Left renal pelvis (tissue), 4 donors: ENCODE data around the gene BCL2L11. TPM values are rescaled to one million over a fixed set of nuclear protein-coding genes. Genes with fewer than 3 reads are reported as not detected.
A peak's percentile ranks its signal among the peaks of the same experiment; 100 is the strongest.
"Not testable (repeated sequence)": the region's sequence is repeated elsewhere in the genome, so short reads cannot be mapped to it uniquely, and the experiment has no call there.

Experiments
- DNase-seq, 4 donors: peaks; one replicate each; pipeline ENCODE4 v3.0.0-alpha.2; 2013; ENCODE audit warnings: low read depth in 4 of 4, low spot score in 3 of 4
- polyA plus RNA-seq, 4 donors: library from polyadenylated mRNA; unstranded; fragments of 120-200 nt; gene quantifications; one replicate each; pipeline ENCODE4 v1.2.1, GENCODE V29; 2013; ENCODE audit not compliant: insufficient read length in 4 of 4

BCL2L11 gene
- polyA plus RNA-seq: 10 to 100 TPM; 14.6 to 21.4 (median 18.5) TPM

GRCh38 chr2:111120253-111121027 is at the start of gene BCL2L11:
Gene BCL2L11, plus strand, starts transcription at chr2:111120914. Its CDS starts 2,832 bp downstream, at chr2:111123746.
- peak; percentile 74 to 86 (median 82) for DNase-seq

- DNase-seq: peak in 2 of 4 donors; percentile 26 to 29
Measured at GRCh38 chr2:111071600-111072171, 49.0 kb upstream of the BCL2L11 start.

GRCh38 chr2:111072220-111072871 is 48.4 kb upstream of the BCL2L11 start:
- no peak for DNase-seq

DNA sequence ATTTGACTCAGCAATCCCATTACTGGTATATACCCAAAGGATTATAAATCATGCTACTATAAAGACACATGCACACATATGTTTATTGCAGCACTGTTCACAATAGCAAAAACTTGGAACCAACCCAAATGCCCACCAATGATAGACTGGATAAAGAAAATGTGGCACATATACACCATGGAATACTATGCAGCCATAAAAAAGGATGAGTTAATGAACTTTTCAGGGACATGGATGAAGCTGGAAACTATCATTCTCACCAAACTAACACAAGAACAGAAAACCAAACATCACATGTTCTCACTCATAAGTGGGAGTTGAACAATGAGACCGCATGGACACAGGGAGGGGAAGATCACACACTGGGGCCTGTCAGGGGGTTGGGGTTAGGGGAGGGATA is 38.1 kb upstream of the BCL2L11 start:
- DNase-seq: not testable (repeated sequence)

DNA sequence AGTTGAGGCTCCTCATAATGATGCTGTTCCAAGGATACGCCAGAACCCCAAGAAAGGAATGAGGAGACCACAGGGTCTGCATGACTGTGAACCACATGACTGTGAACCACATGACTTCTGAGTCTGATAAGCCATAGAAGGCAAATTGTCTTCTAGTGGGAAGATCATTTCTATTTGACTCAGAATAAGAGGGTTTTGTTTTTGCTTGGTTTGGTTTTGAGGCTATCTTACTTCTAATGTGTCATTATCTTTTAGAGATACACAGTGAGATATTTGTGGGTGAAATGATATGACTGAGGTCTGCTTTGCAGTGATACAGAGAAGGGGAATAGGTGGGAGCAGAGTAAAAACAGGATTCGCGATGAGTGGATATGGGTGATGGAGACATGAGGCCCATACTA is 28.9 kb upstream of the BCL2L11 start:
- no peak for DNase-seq

- no peak for DNase-seq
Measured at GRCh38 chr2:111094691-111095090, 26.0 kb upstream of the BCL2L11 start.

- DNase-seq: no peak
Measured at GRCh38 chr2:111095434-111095833, 25.3 kb upstream of the BCL2L11 start.

GRCh38 chr2:111099402-111099801 is 21.3 kb upstream of the BCL2L11 start:
- DNase-seq: no peak

DNA sequence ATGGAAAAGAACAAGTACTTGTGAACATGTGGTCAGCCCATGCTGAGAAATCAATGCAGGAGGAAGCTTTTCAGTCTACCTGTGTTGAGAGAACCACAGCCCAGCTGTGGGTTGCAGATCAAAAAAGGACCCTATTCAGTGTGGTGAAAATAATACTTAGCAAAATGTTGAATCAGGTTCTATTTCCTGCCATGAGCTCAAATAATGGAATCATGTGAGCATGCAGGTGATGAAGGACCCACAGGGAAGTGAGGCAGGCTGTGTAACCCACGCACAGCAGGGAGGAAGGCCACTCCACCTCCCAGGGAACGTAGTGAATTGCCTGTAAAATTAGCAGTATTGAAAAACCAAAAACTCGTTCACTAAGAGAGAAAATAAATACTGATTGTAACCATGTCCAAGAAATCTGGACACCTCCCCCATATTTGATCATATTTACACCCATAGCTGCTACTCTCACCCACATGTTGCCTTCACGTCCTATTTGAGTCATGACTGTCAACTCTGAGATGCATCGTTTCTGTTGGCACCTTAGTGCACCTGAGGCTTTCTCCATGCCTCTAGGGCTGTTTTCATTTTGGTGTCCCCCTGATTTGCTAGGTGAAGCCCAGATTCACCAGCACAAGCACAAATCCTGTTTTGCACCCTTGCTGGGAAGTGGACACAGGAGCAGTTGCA is 20.5 kb upstream of the BCL2L11 start:
- DNase-seq: no peak

DNA sequence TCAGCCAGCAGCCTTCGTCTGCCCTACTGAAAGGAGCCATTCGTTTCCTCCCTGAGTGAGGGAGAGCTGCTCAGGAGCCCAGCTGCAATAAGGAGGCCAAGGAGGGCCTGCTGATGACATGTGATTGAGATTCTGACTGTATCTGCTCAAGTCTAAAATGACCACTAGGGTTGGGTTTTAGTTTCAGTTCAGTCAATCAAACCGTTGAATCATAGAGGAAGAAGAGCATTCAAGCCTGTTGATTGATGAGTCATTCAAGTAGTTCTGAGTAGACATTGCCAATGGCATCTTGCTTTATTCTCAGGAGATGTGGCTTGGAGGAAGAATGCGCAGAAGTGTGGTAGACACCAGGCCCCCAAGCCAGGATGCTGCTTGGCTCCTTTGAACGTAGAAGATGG is 19.9 kb upstream of the BCL2L11 start:
- DNase-seq: no peak

DNA sequence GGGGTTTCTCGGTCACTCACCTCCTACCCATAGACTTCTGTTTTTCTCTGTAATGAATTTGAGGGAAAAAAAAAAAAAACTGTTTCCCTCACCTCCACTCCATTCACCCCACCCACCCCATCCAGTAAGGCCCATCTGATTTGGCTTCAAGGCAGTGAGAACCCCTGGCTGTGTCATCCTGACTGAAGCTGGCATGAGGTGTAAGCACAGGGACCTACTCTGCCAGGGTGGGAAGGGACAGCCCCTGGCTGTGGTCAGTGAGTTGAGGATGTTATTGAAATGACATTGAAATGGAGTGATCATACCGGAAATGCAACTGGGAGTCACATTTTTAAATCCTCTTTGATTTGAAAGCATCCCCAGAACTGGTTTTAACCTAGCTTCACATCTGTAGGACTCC is 19.1 kb upstream of the BCL2L11 start:
- DNase-seq: no peak

DNA sequence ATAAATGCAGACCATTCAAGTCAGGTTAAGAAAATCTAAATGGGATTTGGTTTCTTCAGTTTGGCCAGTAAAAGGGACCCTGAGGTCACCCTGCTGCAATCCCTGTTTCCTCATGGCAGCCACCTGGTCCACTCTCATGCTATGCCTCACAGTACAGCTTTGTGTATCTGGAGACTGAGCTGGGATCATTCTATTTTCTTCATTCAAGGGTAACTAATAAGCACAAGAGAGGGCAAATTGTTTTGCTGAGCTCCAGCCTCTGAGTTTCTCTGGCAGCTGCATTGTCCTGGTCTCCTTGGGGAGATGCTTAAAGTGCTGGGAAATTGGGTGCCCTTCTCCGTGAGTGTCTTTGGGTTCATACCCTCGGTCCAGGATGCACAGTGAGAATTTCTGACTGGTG is 18.5 kb upstream of the BCL2L11 start:
- no peak for DNase-seq

GRCh38 chr2:111105926-111106325 is 14.8 kb upstream of the BCL2L11 start:
- DNase-seq: no peak

DNA sequence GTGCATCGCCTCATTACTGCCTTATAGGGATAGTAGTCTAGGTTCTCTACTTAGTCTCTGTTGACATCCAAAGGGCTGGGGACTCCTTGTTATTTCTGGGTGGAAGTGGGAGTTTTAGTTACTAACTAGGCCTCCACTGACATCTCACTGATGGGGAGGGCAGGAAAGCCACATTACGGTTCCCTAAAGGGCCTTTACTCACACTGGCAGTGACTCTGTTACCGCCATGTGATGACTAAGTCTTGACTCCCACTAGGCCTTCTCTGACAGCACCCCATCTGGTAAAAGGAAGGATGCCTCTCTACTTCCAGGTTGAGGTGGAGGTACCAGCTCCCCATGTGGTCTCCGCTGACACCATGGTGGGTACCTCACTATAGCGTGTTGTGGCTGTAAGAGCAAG is 14.0 kb upstream of the BCL2L11 start:
- no peak for DNase-seq

- no peak for DNase-seq
Measured at GRCh38 chr2:111108745-111109271, 11.9 kb upstream of the BCL2L11 start.

- DNase-seq: no peak
Measured at GRCh38 chr2:111111101-111111755, 9.5 kb upstream of the BCL2L11 start.

DNA sequence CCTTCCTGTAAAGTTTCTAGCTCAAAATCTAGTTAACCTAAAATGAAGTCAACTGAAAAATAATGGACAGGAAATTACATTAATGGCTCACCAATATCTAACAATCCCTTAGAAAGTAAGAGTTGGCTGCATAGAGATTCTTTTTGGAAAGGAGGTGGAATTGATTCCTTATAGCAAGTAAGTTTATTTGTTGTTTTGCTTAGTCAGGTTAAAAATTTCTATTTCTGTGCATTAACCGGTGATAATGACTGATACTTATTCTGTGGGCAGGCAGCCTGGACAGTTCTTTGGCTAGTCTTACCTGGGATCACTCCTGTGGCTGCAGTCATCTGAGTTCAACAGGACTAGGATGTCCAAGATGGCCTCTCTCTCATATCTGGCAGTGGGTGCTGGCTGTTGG is 6.9 kb upstream of the BCL2L11 start:
- no peak for DNase-seq

DNA sequence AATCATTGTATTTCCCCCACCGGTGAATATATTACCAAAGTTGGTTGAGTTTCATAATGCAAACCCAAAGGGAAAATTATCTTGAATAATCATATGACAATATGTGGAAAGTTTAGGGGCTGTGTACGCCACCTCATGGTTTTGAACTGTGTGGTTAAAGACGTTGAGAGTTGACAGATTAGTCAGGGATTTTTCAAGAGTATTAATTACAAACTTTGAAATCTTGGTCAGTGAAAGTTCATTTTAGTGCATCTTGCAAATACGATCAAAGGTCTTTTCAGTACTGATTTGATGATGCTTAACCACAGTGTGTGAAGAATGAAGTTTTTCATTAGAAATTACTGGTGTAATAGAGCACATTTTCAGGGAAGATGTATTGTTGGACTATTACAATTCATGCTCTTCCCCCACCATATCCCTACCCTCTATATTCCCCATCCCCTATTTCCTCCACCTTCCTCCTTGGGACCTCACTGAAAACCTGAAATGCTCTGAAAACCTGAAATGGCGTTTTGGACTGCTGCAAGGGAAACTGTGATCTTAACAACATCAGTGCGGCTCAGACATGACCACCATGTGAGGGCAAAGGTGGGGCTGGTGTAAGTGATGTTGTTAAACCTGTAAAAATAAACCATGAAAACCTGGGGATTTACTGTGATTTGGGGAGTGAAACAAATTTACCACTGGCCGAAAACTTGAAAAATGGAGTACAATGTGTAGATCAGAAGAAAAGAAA is 4.5 kb upstream of the BCL2L11 start:
- DNase-seq: no peak

GRCh38 chr2:111116843-111117597 is 3.7 kb upstream of the BCL2L11 start:
- peak; percentile 60 to 71 (median 68) for DNase-seq
